GM19351 (cell line): ENCODE results near the gene GPR149.
A peak's percentile ranks its signal among the peaks of the same experiment; 100 is the strongest.
"Not testable (repeated sequence)": the region's sequence is repeated elsewhere in the genome, so short reads cannot be mapped to it uniquely, and the experiment has no call there.

Source experiments
- ATAC-seq: cut with Tn5 transposase; IDR thresholded peaks from one replicate; pipeline ENCODE4 v1.9.1; 2021; ENCODE audit warnings: mild to moderate bottlenecking, moderate library complexity; ENCODE audit not compliant: unreplicated experiment

GPR149 gene

GRCh38 chr3:154430014-154430413 is at the start of gene GPR149:
GPR149 (minus strand) TSS chr3:154430190; CDS start chr3:154429615, 575 bp downstream.
- ATAC-seq, result no peak

GRCh38 chr3:154473769-154474168 is 43.8 kb upstream of the GPR149 start:
- ATAC-seq, result no peak

- ATAC-seq, result no peak
These were observed 39.6 kb upstream of the GPR149 start for GRCh38 chr3:154469585-154469984.

- ATAC-seq, result no peak
These were observed 34.6 kb upstream of the GPR149 start for GRCh38 chr3:154464440-154465190.

GRCh38 chr3:154458560-154458959 is 28.6 kb upstream of the GPR149 start:
- no peak for ATAC-seq

GRCh38 chr3:154439081-154439480 is 9.1 kb upstream of the GPR149 start:
- not testable (repeated sequence) for ATAC-seq

GRCh38 chr3:154431043-154431442 is 1.1 kb upstream of the GPR149 start:
- ATAC-seq, result no peak

GRCh38 chr3:154428286-154429206 is 1.4 kb downstream of the GPR149 start:
- ATAC-seq, result no peak

GRCh38 chr3:154427685-154428285 is 2.2 kb downstream of the GPR149 start:
- ATAC-seq, result no peak

- ATAC-seq, result no peak
These were observed 7.3 kb downstream of the GPR149 start for GRCh38 chr3:154422694-154423093.

- no peak for ATAC-seq
These were observed 8.9 kb downstream of the GPR149 start for GRCh38 chr3:154421083-154421482.

GRCh38 chr3:154398084-154398967 is 31.7 kb downstream of the GPR149 start:
- peak; percentile 95 for ATAC-seq

- ATAC-seq, result no peak
These were observed 40.1 kb downstream of the GPR149 start for GRCh38 chr3:154389861-154390260.

GRCh38 chr3:154384479-154384878 is 45.5 kb downstream of the GPR149 start:
- no peak for ATAC-seq

- no peak for ATAC-seq
These were observed 51.7 kb downstream of the GPR149 start for GRCh38 chr3:154378311-154378710.

GRCh38 chr3:154367221-154367620 is 62.8 kb downstream of the GPR149 start:
- no peak for ATAC-seq

GRCh38 chr3:154364849-154365248 is 65.1 kb downstream of the GPR149 start:
- ATAC-seq, result no peak

GRCh38 chr3:154361099-154361498 is 68.9 kb downstream of the GPR149 start:
- ATAC-seq, result no peak

- no peak for ATAC-seq
These were observed 74.0 kb downstream of the GPR149 start for GRCh38 chr3:154356009-154356408.

- no peak for ATAC-seq
These were observed 80.8 kb downstream of the GPR149 start for GRCh38 chr3:154349223-154349622.
